GOT3 (cell line): ENCODE results near the gene ACOT2.

ENCODE experiments used
- DNase-seq: peaks from one replicate; lab custom pipeline; 2025; ENCODE audit warnings: mixed read lengths; lab: John Stamatoyannopoulos, UW

The ACOT2 gene

GRCh38 chr14:73613419-73613963, 44.5 kb downstream of the ACOT2 start:
- DNase-seq, result no peak

DNA sequence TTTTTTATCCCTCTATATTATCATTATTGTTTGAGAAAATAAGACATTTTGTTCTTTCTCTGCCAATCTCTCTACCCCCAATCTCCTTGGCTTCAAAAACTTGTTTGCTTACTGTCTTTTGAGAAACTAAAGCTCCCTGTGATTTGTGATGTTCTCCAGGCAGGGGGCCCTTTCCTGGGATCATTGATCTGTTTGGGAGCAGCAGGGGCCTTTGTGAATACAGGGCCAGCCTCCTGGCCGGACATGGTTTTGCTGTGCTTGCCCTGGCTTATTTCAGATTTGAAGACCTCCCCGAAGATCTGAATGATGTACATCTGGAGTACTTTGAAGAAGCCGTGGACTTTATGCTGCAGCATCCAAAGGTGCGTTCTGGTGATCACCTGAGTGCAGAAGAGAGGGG, 47.8 kb downstream of the ACOT2 start:
- DNase-seq, result no peak

- DNase-seq, result no peak
Measured at GRCh38 chr14:73619524-73619923, 50.5 kb downstream of the ACOT2 start.

GRCh38 chr14:73620268-73620667, 51.3 kb downstream of the ACOT2 start:
- no peak for DNase-seq

GRCh38 chr14:73623504-73624054, 54.6 kb downstream of the ACOT2 start:
- DNase-seq, result no peak
